HCT116 (cell line): Measurements from ENCODE around the gene SMG6. TPM values are rescaled to one million over a fixed set of nuclear protein-coding genes. Genes with fewer than 3 reads are reported as not detected.

Experiments
- ATAC-seq: fragments of 200-7000 bp; cut with Tn5 transposase; 2 replicates; pipeline ENCODE4 v1.9.1; 2020; ENCODE audit warnings: mild to moderate bottlenecking, moderate library complexity
- BruUV-seq: library from RNA; stranded (reverse); fragments of 400-500 nt; replicated peaks from 2 replicates; lab custom pipeline; 2021; lab: Mats Ljungman, UMichigan
- CTCF ChIA-PET: fragments of 300-600 bp; sonication (Branson Sonifier 250); formaldehyde crosslinking; loops from one replicate; lab custom pipeline; 2021; ENCODE audit warnings: antibody characterized with exemption; lab: Charles Lee
- POLR2A ChIA-PET: fragments of 300-600, 350-600 bp; sonication (Branson Sonifier 250); formaldehyde crosslinking; loops from one replicate; lab custom pipeline; 2021; ENCODE audit warnings: antibody characterized with exemption; lab: Charles Lee
- RAD21 ChIA-PET, 2 experiments: fragments of 300-600 bp; sonication (Branson Sonifier 250); formaldehyde crosslinking; loops; one replicate each; lab custom pipeline; 2023; ENCODE audit warnings: low total read pairs in 2 of 2; ENCODE audit not compliant: uncharacterized antibody in 2 of 2, unreplicated experiment in 2 of 2, low non-redundant PET in 1 of 2; lab: Charles Lee
- DNase-seq: peaks from one replicate; pipeline ENCODE4 v3.0.0-alpha.2; 2010; ENCODE audit warnings: low read depth, low spot score
- H2AFZ ChIP-seq: fragments of 200-600 bp; shearing (Covaris generic), sonication (generic); 2 replicates; pipeline ENCODE4 v1.6.1; 2017; ENCODE audit warnings: low read depth, mixed run types, mixed read lengths, antibody characterized with exemption, low read length; ENCODE audit not compliant: poor library complexity, severe bottlenecking
- H3K27ac ChIP-seq: 2 replicates; pipeline ENCODE4 v1.5.1; 2012; ENCODE audit warnings: low read depth, low read length
- H3K27me3 ChIP-seq: fragments of 200-600 bp; sonication (generic); 2 replicates; pipeline ENCODE4 v1.6.1; 2016; ENCODE audit warnings: mixed run types, low read length, mixed read lengths; ENCODE audit not compliant: insufficient read depth
- H3K36me3 ChIP-seq, 2 experiments: fragments of 200-500 bp in 1 of 2; fragments of 200-600 bp in 1 of 2; sonication (Bioruptor generic) in 1 of 2; sonication (generic) in 1 of 2; 2 replicates each; pipeline versions ENCODE4 v1.5.1 to v1.6.1; 2014 to 2016; ENCODE audit warnings: low read length in 2 of 2, inconsistent platforms in 1 of 2, mixed read lengths in 1 of 2, mixed run types in 1 of 2; ENCODE audit not compliant: insufficient read depth in 2 of 2, control insufficient read depth in 1 of 2
- H3K4me1 ChIP-seq, 2 experiments: fragments of 200-600 bp in 1 of 2; sonication (generic) in 1 of 2; 2 replicates each; pipeline versions ENCODE4 v1.5.1 to v1.6.1; 2012 to 2017; ENCODE audit warnings: low read length in 2 of 2, inconsistent platforms in 1 of 2, mild to moderate bottlenecking in 1 of 2, mixed read lengths in 1 of 2, mixed run types in 1 of 2, moderate library complexity in 1 of 2; ENCODE audit not compliant: insufficient read depth in 2 of 2, control insufficient read depth in 1 of 2
- H3K4me2 ChIP-seq: fragments of 200-600 bp; sonication (generic); 2 replicates; pipeline ENCODE4 v1.6.1; 2017; ENCODE audit warnings: mixed run types, low read length, mixed read lengths
- H3K4me3 ChIP-seq, 2 experiments: fragments of 200-600 bp in 1 of 2; sonication (generic) in 1 of 2; replicated peaks in 1 of 2; 2 replicates each; pipeline ENCODE4 v1.5.1; 2011 to 2016; ENCODE audit warnings: low read length in 2 of 2, control low read depth in 1 of 2, low read depth in 1 of 2, mild to moderate bottlenecking in 1 of 2, mixed read lengths in 1 of 2, mixed run types in 1 of 2
- H3K79me2 ChIP-seq: fragments of 200-600 bp; sonication (generic); 2 replicates; pipeline ENCODE4 v1.6.1; 2017; ENCODE audit warnings: mild to moderate bottlenecking, mixed run types, low read length, moderate library complexity, mixed read lengths; ENCODE audit not compliant: insufficient read depth
- H3K9ac ChIP-seq: fragments of 200-600 bp; sonication (generic); 2 replicates; pipeline ENCODE4 v1.6.1; 2016; ENCODE audit warnings: low read length, mixed read lengths
- H3K9me2 ChIP-seq: fragments of 200-600 bp; sonication (generic), shearing (Covaris generic); 2 replicates; pipeline ENCODE4 v1.6.1; 2017; ENCODE audit warnings: mixed run types, mild to moderate bottlenecking, moderate library complexity; ENCODE audit not compliant: insufficient read depth
- H3K9me3 ChIP-seq, 2 experiments: fragments of 200-500 bp in 1 of 2; fragments of 200-600 bp in 1 of 2; sonication (Bioruptor generic) in 1 of 2; sonication (generic) in 1 of 2; 2 replicates each; pipeline ENCODE4 v1.6.1; 2014 to 2017; ENCODE audit warnings: low read length in 2 of 2, mixed read lengths in 2 of 2, inconsistent platforms in 1 of 2, low read depth in 1 of 2, mild to moderate bottlenecking in 1 of 2, mixed run types in 1 of 2, moderate library complexity in 1 of 2; ENCODE audit not compliant: control insufficient read depth in 1 of 2, insufficient read depth in 1 of 2
- H4K20me1 ChIP-seq: fragments of 200-600 bp; sonication (generic), shearing (Covaris generic); 2 replicates; pipeline ENCODE4 v1.6.1; 2017; ENCODE audit warnings: mixed run types, mild to moderate bottlenecking, moderate library complexity; ENCODE audit not compliant: insufficient read depth
- CBX3 ChIP-seq: IDR thresholded peaks from 2 replicates; pipeline ENCODE4 v1.6.1; 2012; ENCODE audit warnings: low read depth
- CEBPB ChIP-seq: IDR thresholded peaks from 2 replicates; pipeline ENCODE4 v1.6.1; 2012; ENCODE audit warnings: low read depth
- ELF1 ChIP-seq: IDR thresholded peaks from 2 replicates; pipeline ENCODE4 v1.6.1; 2012; ENCODE audit warnings: low read depth, borderline replicate concordance
- EZH2phosphoT487 ChIP-seq: fragments of 200-600 bp; IDR thresholded peaks from 2 replicates; pipeline ENCODE4 v1.6.1; 2018; ENCODE audit warnings: antibody characterized with exemption, borderline replicate concordance
- FOSL1 ChIP-seq: IDR thresholded peaks from 2 replicates; pipeline ENCODE4 v1.6.1; 2012; ENCODE audit warnings: low read depth
- JUND ChIP-seq: IDR thresholded peaks from 2 replicates; pipeline ENCODE4 v1.6.1; 2012
- POLR2A ChIP-seq: IDR thresholded peaks from 2 replicates; pipeline ENCODE4 v1.7.0; 2011; ENCODE audit warnings: borderline replicate concordance; ENCODE audit not compliant: insufficient read depth, insufficient read length; ENCODE audit errors: extremely low read depth
- POLR2AphosphoS5 ChIP-seq: IDR thresholded peaks from 2 replicates; pipeline ENCODE4 v1.6.1; 2011; ENCODE audit warnings: mild to moderate bottlenecking, low read depth, low read length, moderate library complexity
- RAD21 ChIP-seq: IDR thresholded peaks from 2 replicates; pipeline ENCODE4 v1.6.1; 2012; ENCODE audit warnings: low read depth, mild to moderate bottlenecking
- SIN3A ChIP-seq: IDR thresholded peaks from 2 replicates; pipeline ENCODE4 v1.6.1; 2012; ENCODE audit warnings: low read depth
- SP1 ChIP-seq: IDR thresholded peaks from 2 replicates; pipeline ENCODE4 v1.6.1; 2012; ENCODE audit warnings: low read depth
- SRF ChIP-seq: IDR thresholded peaks from 2 replicates; pipeline ENCODE4 v1.6.1; 2012; ENCODE audit warnings: low read depth
- TCF7L2 ChIP-seq: IDR thresholded peaks from 2 replicates; pipeline ENCODE4 v1.7.0; 2011; ENCODE audit warnings: borderline replicate concordance, inconsistent platforms; ENCODE audit not compliant: insufficient read depth, insufficient read length; ENCODE audit errors: extremely low read depth
- YY1 ChIP-seq: IDR thresholded peaks from 2 replicates; pipeline ENCODE4 v1.6.1; 2011; ENCODE audit warnings: low read length, low read depth, moderate library complexity, mild to moderate bottlenecking; ENCODE audit not compliant: insufficient replicate concordance; ENCODE audit errors: extremely low read depth
- ZFX ChIP-seq: fragments of 450-650 bp; IDR thresholded peaks from 2 replicates; pipeline ENCODE4 v1.6.1; 2017
- ZNF274 ChIP-seq: fragments of 200-500 bp; sonication (Bioruptor generic); IDR thresholded peaks from 2 replicates; pipeline ENCODE4 v1.6.1; 2014; ENCODE audit warnings: mild to moderate bottlenecking, low read depth, low read length, inconsistent platforms
- intact Hi-C: fragments of 100-400 bp; cut with micrococcal nuclease; formaldehyde crosslinking; loops from 2 replicates; pipeline ENCODE4 v1.10.0; 2022
- total RNA-seq: library from RNA; stranded (reverse); gene quantifications from one replicate; pipeline ENCODE4 v1.2.1, GENCODE V29; 2021; ENCODE audit not compliant: unreplicated experiment
- TF ChIP-seq, protein P1 (sequence below): IDR thresholded peaks from 2 replicates; pipeline ENCODE4 v1.6.1; 2012
- TF ChIP-seq, protein P2 (sequence below): IDR thresholded peaks from 2 replicates; pipeline ENCODE4 v1.6.1; 2012; ENCODE audit warnings: low read depth
- TF ChIP-seq, protein P3 (sequence below): IDR thresholded peaks from 2 replicates; pipeline ENCODE4 v1.6.1; 2011; ENCODE audit warnings: mild to moderate bottlenecking, low read length, moderate library complexity; ENCODE audit not compliant: insufficient replicate concordance; ENCODE audit errors: extremely low read depth
- TF ChIP-seq, protein P4 (sequence below), 3 experiments: fragments of 200-600 bp in 1 of 3; sonication (generic) in 1 of 3; IDR thresholded peaks in 2 of 3; conservative IDR thresholded peaks in 1 of 3; 2 replicates each; pipeline ENCODE4 v1.5.1; 2012 to 2017; ENCODE audit warnings: low read depth in 2 of 3, low read length in 2 of 3, antibody characterized with exemption in 1 of 3, borderline replicate concordance in 1 of 3, control low read depth in 1 of 3, mild to moderate bottlenecking in 1 of 3, mixed read lengths in 1 of 3, mixed run types in 1 of 3, moderate library complexity in 1 of 3; ENCODE audit not compliant: insufficient read depth in 1 of 3

Gene SMG6
- total RNA-seq, 1 experiment from 2014 or later: 23.1 TPM

DNA sequence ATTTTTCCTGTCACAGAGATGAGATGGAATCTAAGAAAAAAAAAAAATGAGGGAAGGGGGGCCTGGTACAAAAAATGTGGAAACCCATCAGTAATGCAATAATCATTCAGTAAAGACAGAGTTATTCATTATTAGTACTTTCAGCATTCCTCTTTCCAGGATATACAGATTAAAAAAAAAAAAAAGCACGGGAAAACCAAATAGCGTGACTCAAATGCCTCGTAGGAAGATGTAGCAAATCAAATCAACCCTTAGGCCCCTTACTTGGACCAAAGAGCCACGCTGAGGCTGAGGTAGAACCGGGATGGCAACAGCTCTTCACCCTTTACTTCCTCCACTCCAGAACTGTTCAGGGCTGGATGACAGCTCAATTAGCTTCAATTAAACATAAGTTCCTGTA is 52.5 kb downstream of the SMG6 start:
- no peaks in the 10 kb centered on the region for H3K79me2 ChIP-seq

More for the DNA sequence above, 52.5 kb downstream of the SMG6 start:
- Histone ChIP-seq H2AFZ (no peak overlapping the region), H3K4me3 (no peak overlapping the region), H3K9ac (no peak overlapping the region), H3K4me1 (no peaks in the 10 kb centered on the region), H3K9me3 (no peaks in the 10 kb centered on the region), H3K27me3 (no peaks in the 10 kb centered on the region), H4K20me1 (no peaks in the 10 kb centered on the region), H3K4me2 (no peak overlapping the region), H3K36me3 (no peaks in the 10 kb centered on the region), H3K9me2 (no peaks in the 10 kb centered on the region), H3K27ac (no peak overlapping the region)
- no peak for ATAC-seq
- ChIA-PET RAD21 (no interaction called here), CTCF (no interaction called here), POLR2A (no interaction called here)
- TF ChIP-seq POLR2AphosphoS5 (no peak), CEBPB (no peak), SP1 (no peak), TCF7L2 (no peak), JUND (no peak), SIN3A (no peak), YY1 (no peak), ELF1 (no peak), FOSL1 (no peak), ZFX (no peak), POLR2A (no peak), ZNF274 (no peak), SRF (no peak), EZH2phosphoT487 (no peak), RAD21 (no peak), CBX3 (no peak)
- TF ChIP-seq, protein P1, sequence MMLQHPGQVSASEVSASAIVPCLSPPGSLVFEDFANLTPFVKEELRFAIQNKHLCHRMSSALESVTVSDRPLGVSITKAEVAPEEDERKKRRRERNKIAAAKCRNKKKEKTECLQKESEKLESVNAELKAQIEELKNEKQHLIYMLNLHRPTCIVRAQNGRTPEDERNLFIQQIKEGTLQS: no peak
- TF ChIP-seq, protein P2, sequence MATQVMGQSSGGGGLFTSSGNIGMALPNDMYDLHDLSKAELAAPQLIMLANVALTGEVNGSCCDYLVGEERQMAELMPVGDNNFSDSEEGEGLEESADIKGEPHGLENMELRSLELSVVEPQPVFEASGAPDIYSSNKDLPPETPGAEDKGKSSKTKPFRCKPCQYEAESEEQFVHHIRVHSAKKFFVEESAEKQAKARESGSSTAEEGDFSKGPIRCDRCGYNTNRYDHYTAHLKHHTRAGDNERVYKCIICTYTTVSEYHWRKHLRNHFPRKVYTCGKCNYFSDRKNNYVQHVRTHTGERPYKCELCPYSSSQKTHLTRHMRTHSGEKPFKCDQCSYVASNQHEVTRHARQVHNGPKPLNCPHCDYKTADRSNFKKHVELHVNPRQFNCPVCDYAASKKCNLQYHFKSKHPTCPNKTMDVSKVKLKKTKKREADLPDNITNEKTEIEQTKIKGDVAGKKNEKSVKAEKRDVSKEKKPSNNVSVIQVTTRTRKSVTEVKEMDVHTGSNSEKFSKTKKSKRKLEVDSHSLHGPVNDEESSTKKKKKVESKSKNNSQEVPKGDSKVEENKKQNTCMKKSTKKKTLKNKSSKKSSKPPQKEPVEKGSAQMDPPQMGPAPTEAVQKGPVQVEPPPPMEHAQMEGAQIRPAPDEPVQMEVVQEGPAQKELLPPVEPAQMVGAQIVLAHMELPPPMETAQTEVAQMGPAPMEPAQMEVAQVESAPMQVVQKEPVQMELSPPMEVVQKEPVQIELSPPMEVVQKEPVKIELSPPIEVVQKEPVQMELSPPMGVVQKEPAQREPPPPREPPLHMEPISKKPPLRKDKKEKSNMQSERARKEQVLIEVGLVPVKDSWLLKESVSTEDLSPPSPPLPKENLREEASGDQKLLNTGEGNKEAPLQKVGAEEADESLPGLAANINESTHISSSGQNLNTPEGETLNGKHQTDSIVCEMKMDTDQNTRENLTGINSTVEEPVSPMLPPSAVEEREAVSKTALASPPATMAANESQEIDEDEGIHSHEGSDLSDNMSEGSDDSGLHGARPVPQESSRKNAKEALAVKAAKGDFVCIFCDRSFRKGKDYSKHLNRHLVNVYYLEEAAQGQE: no peak
- TF ChIP-seq, protein P3, sequence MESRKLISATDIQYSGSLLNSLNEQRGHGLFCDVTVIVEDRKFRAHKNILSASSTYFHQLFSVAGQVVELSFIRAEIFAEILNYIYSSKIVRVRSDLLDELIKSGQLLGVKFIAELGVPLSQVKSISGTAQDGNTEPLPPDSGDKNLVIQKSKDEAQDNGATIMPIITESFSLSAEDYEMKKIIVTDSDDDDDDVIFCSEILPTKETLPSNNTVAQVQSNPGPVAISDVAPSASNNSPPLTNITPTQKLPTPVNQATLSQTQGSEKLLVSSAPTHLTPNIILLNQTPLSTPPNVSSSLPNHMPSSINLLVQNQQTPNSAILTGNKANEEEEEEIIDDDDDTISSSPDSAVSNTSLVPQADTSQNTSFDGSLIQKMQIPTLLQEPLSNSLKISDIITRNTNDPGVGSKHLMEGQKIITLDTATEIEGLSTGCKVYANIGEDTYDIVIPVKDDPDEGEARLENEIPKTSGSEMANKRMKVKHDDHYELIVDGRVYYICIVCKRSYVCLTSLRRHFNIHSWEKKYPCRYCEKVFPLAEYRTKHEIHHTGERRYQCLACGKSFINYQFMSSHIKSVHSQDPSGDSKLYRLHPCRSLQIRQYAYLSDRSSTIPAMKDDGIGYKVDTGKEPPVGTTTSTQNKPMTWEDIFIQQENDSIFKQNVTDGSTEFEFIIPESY: no peak
- TF ChIP-seq, protein P4, sequence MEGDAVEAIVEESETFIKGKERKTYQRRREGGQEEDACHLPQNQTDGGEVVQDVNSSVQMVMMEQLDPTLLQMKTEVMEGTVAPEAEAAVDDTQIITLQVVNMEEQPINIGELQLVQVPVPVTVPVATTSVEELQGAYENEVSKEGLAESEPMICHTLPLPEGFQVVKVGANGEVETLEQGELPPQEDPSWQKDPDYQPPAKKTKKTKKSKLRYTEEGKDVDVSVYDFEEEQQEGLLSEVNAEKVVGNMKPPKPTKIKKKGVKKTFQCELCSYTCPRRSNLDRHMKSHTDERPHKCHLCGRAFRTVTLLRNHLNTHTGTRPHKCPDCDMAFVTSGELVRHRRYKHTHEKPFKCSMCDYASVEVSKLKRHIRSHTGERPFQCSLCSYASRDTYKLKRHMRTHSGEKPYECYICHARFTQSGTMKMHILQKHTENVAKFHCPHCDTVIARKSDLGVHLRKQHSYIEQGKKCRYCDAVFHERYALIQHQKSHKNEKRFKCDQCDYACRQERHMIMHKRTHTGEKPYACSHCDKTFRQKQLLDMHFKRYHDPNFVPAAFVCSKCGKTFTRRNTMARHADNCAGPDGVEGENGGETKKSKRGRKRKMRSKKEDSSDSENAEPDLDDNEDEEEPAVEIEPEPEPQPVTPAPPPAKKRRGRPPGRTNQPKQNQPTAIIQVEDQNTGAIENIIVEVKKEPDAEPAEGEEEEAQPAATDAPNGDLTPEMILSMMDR (IDR thresholded peaks at IDR 0.05 in 2 of 3, conservative IDR thresholded peaks at IDR 0.05 in 1 of 3; ENCODE audit: borderline replicate concordance in 1 of 3, insufficient read depth in 1 of 3, low read depth in 2 of 3, low read length in 2 of 3): no peak
- BruUV-seq: no TSS peak
- intact Hi-C loops: no loop called here
- no peak for DNase-seq
